ENCODE data around the gene OPN1MW.
"Not testable (repeated sequence)": the region's sequence is repeated elsewhere in the genome, so short reads cannot be mapped to it uniquely, and the experiment has no call there.

OPN1MW gene

DNA sequence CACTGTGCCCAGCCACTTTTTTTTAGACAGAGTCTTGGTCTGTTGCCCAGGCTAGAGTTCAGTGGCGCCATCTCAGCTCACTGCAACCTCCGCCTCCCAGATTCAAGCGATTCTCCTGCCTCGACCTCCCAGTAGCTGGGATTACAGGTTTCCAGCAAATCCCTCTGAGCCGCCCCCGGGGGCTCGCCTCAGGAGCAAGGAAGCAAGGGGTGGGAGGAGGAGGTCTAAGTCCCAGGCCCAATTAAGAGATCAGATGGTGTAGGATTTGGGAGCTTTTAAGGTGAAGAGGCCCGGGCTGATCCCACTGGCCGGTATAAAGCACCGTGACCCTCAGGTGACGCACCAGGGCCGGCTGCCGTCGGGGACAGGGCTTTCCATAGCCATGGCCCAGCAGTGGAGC lies at the start of gene OPN1MW:
Gene OPN1MW, plus strand, starts transcription at position 301 of the 400 bp plus-strand sequence. Its CDS starts 82 bp downstream, at position 383.
- DNase-seq (ENCODE audit: low read depth): not testable (repeated sequence)

DNA sequence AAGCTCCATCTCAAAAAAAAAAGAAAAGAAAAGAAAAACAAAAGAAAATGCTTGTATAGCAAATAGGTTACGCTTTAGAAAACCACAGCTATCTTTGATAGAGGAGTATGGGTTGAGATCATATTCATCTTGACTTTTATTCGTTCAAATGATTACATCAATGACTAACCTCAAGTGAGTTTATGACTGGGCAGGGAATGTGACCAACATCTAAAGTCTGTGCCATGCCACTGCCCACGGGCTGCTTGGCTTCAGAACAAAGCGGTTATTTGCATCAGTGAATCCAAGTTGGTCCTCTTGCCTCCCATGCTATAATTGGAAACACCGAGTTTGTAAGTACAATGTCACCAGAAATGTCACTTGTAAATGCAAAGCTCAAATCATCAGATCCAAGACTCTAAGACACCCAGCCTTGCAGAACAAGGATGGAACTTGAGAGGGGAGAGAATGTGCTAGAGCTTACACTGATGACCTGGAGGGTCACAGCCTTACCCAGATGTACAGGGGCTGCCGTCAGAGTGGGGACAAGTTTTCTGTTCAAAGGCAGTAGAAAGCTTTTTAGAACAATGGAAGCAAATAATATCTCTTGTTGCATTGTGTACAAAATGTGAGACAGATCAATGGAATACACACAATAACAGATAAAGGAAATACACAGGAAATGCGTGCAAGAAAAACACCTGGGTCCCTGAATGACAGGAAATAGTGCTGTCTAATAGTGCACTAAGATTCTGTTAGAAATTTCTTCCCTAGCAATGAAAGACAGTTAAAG lies 46.8 kb upstream of the OPN1MW start:
- DNase-seq (ENCODE audit: low read depth): no peak

DNA sequence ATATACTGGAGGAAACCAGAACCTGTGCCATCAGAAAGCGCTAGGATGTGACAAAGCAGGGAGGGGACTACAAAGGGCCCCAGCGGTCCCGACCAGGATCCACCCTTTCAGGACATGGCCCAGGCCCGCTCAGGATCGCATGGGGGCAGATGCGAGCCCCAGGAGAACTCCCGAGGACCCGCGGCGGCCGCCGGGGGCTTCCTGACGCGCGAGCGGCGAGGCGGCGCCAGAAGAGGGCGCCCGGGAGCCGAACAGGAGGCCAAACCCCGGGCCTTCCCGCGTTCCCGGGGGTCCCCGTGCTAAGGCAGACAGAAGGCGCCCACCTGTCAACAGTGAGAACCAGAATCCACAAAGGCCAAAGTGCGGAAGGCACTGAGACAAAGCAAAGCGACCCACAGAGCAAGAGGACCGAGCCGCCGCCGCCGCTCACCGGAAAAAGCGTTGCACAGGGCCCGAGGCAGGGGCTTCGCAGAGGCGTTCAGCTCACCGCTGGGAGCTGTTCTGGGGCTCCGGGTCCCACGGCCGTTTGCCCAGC lies 45.7 kb upstream of the OPN1MW start:
- no peak for DNase-seq (ENCODE audit: low read depth)

DNA sequence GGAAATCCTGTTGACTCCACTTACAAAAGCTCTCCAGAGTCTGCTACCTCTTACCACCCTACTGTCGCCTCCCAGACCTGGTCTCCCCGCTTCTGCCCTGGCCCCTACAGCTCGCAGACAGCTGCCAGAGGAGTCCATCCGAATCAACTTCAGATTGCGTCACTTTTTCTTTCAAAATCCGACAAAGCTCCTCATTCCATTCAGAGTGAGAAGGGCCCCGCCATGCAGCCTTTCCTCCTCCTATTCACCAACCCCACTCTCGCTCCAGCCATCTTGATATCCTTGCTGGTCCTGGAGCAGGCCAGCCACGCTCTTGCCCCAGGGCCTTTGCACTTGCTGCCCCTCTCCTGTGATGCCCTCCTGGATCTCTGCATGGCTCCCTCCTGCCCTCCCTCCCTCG lies 43.5 kb upstream of the OPN1MW start:
- no peak for DNase-seq (ENCODE audit: low read depth)

DNA sequence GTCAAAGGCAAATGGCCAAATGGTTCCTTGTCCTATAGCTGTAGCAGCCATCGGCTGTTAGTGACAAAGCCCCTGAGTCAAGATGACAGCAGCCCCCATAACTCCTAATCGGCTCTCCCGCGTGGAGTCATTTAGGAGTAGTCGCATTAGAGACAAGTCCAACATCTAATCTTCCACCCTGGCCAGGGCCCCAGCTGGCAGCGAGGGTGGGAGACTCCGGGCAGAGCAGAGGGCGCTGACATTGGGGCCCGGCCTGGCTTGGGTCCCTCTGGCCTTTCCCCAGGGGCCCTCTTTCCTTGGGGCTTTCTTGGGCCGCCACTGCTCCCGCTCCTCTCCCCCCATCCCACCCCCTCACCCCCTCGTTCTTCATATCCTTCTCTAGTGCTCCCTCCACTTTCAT lies 42.2 kb upstream of the OPN1MW start:
- no peak for DNase-seq (ENCODE audit: low read depth)

DNA sequence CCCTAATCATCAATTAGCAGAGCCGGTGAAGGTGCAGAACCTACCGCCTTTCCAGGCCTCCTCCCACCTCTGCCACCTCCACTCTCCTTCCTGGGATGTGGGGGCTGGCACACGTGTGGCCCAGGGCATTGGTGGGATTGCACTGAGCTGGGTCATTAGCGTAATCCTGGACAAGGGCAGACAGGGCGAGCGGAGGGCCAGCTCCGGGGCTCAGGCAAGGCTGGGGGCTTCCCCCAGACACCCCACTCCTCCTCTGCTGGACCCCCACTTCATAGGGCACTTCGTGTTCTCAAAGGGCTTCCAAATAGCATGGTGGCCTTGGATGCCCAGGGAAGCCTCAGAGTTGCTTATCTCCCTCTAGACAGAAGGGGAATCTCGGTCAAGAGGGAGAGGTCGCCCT lies 41.7 kb upstream of the OPN1MW start:
- no peak for DNase-seq (ENCODE audit: low read depth)

DNA sequence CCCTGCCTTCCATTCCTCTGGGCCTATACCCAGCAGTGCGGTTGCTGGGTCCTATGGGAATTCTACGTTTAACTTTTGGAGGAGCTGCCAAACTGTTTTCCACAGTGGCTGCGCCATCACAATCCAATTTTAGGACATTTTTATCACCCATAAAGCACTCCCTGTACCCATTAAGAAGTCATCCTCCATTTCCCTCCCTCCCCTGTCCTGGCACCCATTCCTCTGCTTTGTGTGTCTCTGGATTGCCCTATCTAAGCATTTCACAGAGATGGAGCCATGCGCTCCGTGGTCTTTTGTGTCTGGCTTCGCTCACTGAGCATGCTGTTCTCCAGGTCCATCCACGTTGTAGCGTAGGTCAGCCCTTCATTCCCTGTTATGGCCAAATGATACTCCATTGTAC lies 40.0 kb upstream of the OPN1MW start:
- DNase-seq (ENCODE audit: low read depth): no peak

DNA sequence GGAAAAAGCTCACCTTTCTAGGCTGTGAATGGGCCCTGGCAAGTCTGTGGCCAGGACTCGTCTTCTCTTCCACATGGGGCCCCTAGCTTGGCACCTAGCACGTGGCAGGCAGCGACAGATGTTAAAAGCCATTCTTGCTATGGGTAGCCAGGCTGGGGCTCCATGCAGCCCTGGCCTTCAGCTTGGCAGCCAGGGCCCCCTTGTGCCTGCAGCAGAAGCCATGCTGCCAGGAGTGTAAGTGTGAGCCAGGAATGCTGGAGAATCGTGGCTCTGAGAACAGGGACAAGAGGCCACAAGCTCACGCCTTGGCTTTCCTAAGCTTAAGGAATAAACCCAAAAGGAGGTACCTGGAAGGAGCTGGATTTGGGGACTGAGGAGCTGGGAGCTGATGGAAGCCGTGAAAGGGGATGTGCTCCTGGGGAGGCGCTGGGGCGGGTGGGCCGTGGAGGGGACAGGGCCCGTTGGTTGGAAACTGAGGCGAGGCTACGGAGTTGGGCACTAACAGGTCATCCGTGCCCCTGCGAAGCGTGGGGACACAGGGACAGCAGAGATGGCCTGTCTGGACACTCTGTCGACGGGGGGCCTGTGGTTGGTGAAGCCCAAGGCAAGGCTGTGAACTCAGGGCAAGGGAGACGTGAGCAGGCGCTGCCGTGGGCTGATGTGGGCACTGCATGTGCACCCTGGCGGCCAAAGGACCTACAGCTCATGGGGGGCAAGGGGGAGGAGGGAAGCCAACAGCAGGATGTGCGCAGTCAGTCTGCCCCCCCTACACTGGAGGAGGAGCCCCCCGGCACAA lies 39.2 kb upstream of the OPN1MW start:
- DNase-seq (ENCODE audit: low read depth): no peak

DNA sequence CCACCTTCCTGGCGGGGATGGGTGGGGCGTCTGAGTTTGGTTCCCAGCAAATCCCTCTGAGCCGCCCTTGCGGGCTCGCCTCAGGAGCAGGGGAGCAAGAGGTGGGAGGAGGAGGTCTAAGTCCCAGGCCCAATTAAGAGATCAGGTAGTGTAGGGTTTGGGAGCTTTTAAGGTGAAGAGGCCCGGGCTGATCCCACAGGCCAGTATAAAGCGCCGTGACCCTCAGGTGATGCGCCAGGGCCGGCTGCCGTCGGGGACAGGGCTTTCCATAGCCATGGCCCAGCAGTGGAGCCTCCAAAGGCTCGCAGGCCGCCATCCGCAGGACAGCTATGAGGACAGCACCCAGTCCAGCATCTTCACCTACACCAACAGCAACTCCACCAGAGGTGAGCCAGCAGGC lies 38.4 kb upstream of the OPN1MW start, which contains the start of gene OPN1LW:
Gene OPN1LW, plus strand, starts transcription at position 234 of the 400 bp plus-strand sequence. Its CDS starts 41 bp downstream, at position 275.
- DNase-seq (ENCODE audit: low read depth): not testable (repeated sequence)

DNA sequence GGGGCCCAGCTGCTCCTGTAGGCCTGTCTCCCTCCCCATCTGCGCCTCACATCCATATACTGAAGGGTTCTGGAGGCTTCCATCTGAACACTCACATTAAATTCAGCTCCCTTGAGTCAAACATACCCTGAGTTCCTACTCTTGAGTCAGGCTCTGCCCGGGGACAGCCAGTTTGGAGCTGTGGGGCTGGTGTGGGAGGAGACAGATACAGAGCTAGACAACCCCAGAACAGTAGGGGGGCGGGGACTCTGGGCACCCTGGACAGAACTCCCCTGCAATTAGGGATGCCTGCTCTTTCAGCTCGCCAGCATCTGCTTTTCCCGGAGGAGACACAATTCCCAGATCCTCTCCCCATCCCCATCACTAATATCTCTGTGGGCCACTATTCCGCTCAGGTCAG lies 31.4 kb upstream of the OPN1MW start:
- DNase-seq (ENCODE audit: low read depth): not testable (repeated sequence)

DNA sequence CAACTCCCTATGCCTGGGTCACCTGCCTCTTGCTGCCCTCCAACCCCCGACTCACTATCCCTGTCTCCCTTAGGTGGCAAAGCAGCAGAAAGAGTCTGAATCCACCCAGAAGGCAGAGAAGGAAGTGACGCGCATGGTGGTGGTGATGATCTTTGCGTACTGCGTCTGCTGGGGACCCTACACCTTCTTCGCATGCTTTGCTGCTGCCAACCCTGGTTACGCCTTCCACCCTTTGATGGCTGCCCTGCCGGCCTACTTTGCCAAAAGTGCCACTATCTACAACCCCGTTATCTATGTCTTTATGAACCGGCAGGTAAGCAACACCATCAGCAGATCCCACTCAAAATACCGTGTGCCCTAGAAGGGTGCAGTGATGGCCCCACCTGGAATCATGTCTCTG lies 26.2 kb upstream of the OPN1MW start:
- DNase-seq (ENCODE audit: low read depth): not testable (repeated sequence)

DNA sequence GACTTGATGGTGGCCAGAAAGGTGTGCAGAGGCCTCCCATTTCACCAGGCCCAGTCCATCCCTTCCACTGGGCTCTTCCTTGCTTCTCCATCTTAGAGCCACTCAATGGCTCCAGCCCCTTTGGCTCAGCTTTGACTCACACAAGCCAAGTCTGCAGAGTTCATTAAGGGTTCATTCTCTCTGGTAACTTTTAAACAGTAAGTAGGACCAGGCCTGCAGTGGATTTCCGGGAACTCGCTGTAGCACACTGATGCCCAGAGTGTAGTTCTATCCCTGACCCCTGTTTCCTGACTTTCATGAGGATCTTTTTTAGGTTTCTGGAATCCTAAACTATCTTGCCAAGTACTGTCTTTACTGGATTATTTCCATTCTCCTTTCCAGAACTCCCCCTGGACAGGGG lies 25.2 kb upstream of the OPN1MW start:
- DNase-seq (ENCODE audit: low read depth): not testable (repeated sequence)

DNA sequence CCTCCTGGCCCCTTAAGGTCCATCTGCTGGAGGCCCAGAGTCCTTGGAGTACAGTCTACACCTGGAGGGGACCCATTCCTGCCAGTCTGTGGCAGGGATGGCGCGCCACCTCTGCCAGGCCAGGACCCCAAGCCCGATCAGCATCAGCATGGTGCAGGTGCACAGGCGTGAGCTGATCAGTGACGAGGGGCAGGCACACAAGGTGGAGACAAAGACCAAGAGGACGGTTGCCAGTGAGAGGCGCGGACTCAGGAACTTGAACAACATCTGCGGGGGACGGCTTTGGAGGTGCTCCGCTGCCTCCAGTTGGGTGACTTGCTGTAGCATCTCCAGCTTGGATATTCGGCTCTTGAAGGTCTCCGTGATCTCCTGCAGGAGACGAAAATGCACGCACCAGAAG lies 23.1 kb upstream of the OPN1MW start:
- not testable (repeated sequence) for DNase-seq (ENCODE audit: low read depth)

DNA sequence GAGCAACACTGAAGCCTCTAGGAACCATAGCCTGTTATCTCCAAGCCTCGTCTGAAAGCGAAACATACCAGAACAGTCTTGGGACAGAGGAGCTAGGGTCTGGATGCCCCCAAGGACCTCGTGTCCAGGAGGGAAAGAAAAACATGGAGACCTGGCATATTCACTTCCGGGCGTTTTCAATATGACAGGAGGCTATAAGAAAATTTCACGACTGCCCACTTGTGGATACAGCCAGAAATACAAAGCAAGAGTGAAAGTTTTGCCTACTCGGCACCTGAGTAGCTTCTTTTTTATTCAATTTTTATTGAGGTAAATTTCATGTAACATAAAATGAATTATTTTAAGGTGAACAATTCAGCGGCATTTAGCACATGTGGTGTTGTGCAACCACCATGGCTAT lies 17.5 kb upstream of the OPN1MW start:
- DNase-seq (ENCODE audit: low read depth): not testable (repeated sequence)

DNA sequence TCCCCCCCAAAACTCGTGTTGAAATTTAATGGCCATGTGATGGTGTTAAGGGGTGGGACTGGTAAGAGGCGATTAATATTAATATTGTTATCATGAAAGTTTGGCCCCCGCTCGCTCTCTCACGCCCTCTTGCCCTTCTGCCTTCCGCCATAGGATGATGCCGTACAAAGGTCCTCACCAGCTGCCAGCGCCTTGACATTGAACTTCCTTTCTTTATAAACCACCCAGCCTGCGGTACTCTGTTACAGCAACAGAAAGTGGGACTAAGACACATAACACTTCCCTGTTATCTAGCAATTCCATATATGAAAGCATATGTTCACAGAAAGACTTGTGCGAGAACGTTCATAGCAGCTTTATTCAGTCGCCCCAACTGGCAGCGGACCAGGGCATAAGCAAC lies 14.0 kb upstream of the OPN1MW start:
- not testable (repeated sequence) for DNase-seq (ENCODE audit: low read depth)

DNA sequence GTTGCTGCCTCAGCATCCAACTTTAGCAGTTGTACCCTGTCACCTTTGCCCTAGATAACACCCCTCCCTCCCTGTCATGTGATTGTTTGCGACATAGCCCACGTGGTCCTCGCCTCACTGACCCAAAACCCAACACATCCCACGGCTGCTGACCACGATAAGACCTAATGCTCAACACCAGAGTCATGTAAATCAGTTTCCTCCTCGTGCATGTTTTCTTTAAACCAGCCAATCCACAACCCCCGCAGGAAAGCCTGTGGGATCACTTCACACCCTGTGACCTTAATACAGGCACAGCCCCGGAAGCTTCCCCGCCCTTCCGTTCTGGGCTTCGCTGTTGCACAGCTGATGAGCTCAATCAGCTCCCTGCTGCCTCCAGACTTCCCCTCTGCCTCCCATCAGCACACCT lies 9.9 kb upstream of the OPN1MW start:
- DNase-seq (ENCODE audit: low read depth): not testable (repeated sequence)

DNA sequence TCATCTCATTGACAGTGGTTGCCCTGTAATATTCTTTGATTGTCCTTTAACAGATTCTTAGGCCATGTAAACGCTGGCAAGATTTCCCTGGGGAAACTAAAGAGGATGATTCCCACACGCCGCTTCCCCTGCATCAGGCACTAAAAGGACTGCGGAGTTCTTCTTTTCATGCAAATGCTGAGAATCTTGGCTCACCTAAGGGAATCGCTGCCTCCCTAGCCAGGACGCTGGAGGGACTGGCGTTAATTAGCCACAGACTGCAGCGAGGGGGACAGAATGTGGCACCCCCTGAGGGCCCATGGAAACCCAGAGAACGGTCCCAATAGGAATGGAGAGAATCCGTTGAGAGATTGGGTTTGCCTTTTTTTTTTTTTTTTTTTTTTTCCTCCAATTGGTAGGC lies 8.0 kb upstream of the OPN1MW start:
- not testable (repeated sequence) for DNase-seq (ENCODE audit: low read depth)

DNA sequence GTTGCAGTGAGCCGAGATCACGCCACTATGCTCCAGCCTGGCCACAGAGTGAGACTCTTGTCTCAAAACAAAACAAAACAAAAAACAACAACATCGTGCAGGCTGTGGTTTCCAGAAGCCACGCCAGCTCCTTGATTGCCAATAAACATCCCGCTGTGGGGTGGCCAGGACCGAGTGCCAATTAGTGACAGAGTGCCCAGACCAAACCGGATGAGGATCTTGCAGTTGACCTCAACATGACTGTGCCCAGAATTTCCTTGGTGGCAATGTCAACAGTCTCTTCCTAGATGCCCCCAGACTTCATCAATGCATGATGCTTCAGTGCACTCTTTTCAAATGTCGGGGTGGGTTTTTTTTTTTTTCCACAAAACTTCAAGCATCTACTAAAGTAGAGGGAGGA lies 1.4 kb downstream of the OPN1MW start:
- not testable (repeated sequence) for DNase-seq (ENCODE audit: low read depth)

DNA sequence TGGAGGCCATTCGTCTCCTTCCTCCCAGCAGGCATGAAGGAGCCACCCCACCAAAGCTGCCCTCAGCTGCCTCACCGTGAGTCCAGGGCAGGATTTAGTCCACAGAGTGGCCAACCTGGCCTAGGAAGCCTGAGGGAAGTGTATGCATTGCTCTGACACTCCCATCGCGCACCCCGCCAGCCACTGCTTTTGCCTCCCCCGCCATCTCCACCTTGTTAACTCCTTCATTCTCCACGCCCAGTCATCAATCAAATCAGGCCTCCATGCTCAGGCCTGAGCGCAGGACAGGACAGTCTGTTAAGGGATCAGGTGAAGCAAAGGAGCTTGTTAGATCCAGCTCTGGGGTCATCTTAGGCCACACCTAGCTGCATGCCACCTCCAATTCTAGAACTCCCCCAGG lies 10.4 kb downstream of the OPN1MW start:
- not testable (repeated sequence) for DNase-seq (ENCODE audit: low read depth)

DNA sequence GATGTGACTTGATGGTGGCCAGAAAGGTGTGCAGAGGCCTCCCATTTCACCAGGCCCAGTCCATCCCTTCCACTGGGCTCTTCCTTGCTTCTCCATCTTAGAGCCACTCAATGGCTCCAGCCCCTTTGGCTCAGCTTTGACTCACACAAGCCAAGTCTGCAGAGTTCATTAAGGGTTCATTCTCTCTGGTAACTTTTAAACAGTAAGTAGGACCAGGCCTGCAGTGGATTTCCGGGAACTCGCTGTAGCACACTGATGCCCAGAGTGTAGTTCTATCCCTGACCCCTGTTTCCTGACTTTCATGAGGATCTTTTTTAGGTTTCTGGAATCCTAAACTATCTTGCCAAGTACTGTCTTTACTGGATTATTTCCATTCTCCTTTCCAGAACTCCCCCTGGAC lies 11.9 kb downstream of the OPN1MW start:
- DNase-seq (ENCODE audit: low read depth): not testable (repeated sequence)

DNA sequence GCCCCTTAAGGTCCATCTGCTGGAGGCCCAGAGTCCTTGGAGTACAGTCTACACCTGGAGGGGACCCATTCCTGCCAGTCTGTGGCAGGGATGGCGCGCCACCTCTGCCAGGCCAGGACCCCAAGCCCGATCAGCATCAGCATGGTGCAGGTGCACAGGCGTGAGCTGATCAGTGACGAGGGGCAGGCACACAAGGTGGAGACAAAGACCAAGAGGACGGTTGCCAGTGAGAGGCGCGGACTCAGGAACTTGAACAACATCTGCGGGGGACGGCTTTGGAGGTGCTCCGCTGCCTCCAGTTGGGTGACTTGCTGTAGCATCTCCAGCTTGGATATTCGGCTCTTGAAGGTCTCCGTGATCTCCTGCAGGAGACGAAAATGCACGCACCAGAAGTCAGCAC lies 14.1 kb downstream of the OPN1MW start:
- DNase-seq (ENCODE audit: low read depth): not testable (repeated sequence)

DNA sequence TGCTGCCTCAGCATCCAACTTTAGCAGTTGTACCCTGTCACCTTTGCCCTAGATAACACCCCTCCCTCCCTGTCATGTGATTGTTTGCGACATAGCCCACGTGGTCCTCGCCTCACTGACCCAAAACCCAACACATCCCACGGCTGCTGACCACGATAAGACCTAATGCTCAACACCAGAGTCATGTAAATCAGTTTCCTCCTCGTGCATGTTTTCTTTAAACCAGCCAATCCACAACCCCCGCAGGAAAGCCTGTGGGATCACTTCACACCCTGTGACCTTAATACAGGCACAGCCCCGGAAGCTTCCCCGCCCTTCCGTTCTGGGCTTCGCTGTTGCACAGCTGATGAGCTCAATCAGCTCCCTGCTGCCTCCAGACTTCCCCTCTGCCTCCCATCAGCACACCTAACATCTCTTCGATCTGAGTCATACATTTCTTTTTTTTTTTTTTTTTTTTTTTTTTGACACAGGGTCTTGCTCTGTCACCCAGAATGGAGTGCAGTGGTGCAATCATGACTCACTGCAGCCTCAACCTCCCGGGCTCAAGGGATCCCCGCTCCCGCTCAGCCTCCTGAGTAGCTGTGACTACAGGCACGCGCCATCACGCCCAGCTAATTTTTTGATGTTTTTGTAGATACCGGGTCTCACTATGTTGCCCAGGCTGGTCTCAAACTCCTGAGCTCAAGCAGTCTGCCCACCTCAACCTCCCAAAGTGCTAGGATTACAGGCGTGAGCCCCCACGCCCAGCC lies 27.4 kb downstream of the OPN1MW start:
- not testable (repeated sequence) for DNase-seq (ENCODE audit: low read depth)
